H1 (cell line): ENCODE data around the gene UBC. TPM values are rescaled to one million over a fixed set of nuclear protein-coding genes. Genes with fewer than 3 reads are reported as not detected.

Experiments used
- CREB1 ChIP-seq: IDR thresholded peaks from 2 replicates; pipeline ENCODE4 v1.6.1; 2012; ENCODE audit warnings: inconsistent platforms
- SAP30 ChIP-seq: fragments of 300-600 bp; sonication (generic); IDR thresholded peaks from 2 replicates; pipeline ENCODE4 v1.7.1; 2012; ENCODE audit warnings: low read length, moderate library complexity, mild to moderate bottlenecking, inconsistent platforms; ENCODE audit not compliant: insufficient read depth, insufficient replicate concordance
- TAF7 ChIP-seq: optimal IDR thresholded peaks from 2 replicates; pipeline ENCODE3; 2011; ENCODE audit warnings: low read depth, mild to moderate bottlenecking, inconsistent platforms, low read length, moderate library complexity, borderline replicate concordance
- polyA plus RNA-seq, 7 experiments: library from polyadenylated mRNA; depleted of rRNA in 3 of 7; stranded (reverse) in 5 of 7; unstranded in 2 of 7; fragments of >200 nt in 5 of 7; fragments of 200-250 nt in 2 of 7; gene quantifications; 1 replicate in 5 of 7; 2 replicates in 1 of 7; 4 replicates in 1 of 7; pipeline versions ENCODE4 v1.2.1 to v1.2.3, GENCODE V29; 2011 to 2013; ENCODE audit warnings: missing spikeins in 2 of 7, mixed read lengths in 2 of 7
- total RNA-seq: library from RNA; stranded (reverse); fragmentation: NEBNext Ultra II Directional; extraction: Animal tissue kit (Norgen Biotek cat#: 25700); gene quantifications from 2 replicates; pipeline ENCODE4 v1.2.1, GENCODE V29; 2021

Gene UBC
- total and polyA plus RNA-seq, 2 of the 8 experiments (the other 6 are each of a cell fraction or from before 2014, with no cell fraction given): 559 to 749 TPM

GRCh38 chr12:124949779-124950728, 35.6 kb upstream of the UBC start (continued):
- TF ChIP-seq TAF7 (no peak), SAP30 (no peak), CREB1 (no peak)
